Fibroblast of the aortic adventitia (primary cell): Measurements from ENCODE around the gene SYF2. TPM values are rescaled to one million over a fixed set of nuclear protein-coding genes. Genes with fewer than 3 reads are reported as not detected.

Experiments used
- DNase-seq: peaks from one replicate; pipeline ENCODE4 v3.0.0-alpha.2; 2010; ENCODE audit warnings: low read depth
- H3K4me3 ChIP-seq: 2 replicates; pipeline ENCODE4 v1.5.1; 2011; ENCODE audit warnings: low read depth, mild to moderate bottlenecking, control low read depth, low read length, moderate library complexity
- total RNA-seq: library from RNA; depleted of rRNA; stranded (reverse); fragments of >200 nt; gene quantifications from 2 replicates; pipeline ENCODE4 v1.2.3, GENCODE V29; 2012; ENCODE audit warnings: low replicate concordance
- TF ChIP-seq, protein P1 (sequence below): IDR thresholded peaks from 2 replicates; pipeline ENCODE4 v1.5.1; 2011; ENCODE audit warnings: mild to moderate bottlenecking, low read length, control low read depth, inconsistent platforms; ENCODE audit not compliant: insufficient read depth

SYF2 gene
- total RNA-seq, 1 donor = 44.7 TPM

DNA sequence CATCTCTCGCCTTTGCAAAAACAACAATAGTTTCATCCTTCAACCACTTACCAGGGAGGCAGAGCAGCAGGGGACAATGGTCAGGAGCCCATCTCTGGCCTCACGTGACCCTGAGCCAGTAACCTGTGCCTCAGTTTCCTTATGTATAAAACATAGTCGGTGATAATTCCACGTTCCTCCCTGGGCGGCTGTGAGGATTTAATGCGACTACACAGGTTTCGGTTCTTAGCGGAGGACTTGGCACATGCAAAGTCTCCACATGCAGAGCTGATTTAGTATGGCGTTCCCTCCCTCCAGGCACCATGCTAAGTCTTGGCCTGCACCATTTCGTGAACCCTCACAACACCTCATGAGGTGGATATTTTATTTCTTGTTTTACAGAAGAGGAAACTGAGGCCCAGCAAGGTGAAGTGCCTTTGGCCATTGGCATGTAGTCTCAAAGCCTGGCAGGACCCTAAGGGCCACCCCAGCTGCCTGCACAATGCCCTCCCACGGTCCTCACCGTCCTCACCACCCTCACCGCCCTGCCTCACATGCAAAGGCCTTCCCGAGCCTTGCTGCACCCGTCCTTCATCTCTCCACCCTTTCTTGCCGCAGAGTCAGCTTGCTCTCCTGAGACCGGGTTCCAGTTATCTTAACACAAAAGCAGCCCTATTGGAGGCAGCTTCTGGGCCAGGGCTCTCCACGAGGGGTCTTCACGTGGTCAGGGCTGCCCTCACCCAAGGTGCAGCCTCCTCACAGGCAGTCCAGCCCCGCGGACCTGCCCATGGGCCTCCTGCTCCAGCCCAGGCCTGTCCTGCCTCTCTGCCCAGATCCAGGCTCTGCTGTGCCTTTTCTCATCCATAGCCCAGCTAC, 48.9 kb downstream of the SYF2 start:
- TF ChIP-seq, protein P1, sequence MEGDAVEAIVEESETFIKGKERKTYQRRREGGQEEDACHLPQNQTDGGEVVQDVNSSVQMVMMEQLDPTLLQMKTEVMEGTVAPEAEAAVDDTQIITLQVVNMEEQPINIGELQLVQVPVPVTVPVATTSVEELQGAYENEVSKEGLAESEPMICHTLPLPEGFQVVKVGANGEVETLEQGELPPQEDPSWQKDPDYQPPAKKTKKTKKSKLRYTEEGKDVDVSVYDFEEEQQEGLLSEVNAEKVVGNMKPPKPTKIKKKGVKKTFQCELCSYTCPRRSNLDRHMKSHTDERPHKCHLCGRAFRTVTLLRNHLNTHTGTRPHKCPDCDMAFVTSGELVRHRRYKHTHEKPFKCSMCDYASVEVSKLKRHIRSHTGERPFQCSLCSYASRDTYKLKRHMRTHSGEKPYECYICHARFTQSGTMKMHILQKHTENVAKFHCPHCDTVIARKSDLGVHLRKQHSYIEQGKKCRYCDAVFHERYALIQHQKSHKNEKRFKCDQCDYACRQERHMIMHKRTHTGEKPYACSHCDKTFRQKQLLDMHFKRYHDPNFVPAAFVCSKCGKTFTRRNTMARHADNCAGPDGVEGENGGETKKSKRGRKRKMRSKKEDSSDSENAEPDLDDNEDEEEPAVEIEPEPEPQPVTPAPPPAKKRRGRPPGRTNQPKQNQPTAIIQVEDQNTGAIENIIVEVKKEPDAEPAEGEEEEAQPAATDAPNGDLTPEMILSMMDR = no peak
- DNase-seq = no peak
- no peak overlapping the region for H3K4me3 ChIP-seq

GRCh38 chr1:25182629-25183028, 49.7 kb downstream of the SYF2 start:
- DNase-seq = no peak
- H3K4me3 ChIP-seq = no peak overlapping the region
- TF ChIP-seq, protein P1 = no peak

GRCh38 chr1:25180996-25181395, 51.3 kb downstream of the SYF2 start:
- TF ChIP-seq, protein P1 = no peak
- H3K4me3 ChIP-seq = no peak overlapping the region
- no peak for DNase-seq

- TF ChIP-seq, protein P1 = no peak
- no peak overlapping the region for H3K4me3 ChIP-seq
- DNase-seq = no peak
These were observed 53.3 kb downstream of the SYF2 start for GRCh38 chr1:25178917-25179561.

DNA sequence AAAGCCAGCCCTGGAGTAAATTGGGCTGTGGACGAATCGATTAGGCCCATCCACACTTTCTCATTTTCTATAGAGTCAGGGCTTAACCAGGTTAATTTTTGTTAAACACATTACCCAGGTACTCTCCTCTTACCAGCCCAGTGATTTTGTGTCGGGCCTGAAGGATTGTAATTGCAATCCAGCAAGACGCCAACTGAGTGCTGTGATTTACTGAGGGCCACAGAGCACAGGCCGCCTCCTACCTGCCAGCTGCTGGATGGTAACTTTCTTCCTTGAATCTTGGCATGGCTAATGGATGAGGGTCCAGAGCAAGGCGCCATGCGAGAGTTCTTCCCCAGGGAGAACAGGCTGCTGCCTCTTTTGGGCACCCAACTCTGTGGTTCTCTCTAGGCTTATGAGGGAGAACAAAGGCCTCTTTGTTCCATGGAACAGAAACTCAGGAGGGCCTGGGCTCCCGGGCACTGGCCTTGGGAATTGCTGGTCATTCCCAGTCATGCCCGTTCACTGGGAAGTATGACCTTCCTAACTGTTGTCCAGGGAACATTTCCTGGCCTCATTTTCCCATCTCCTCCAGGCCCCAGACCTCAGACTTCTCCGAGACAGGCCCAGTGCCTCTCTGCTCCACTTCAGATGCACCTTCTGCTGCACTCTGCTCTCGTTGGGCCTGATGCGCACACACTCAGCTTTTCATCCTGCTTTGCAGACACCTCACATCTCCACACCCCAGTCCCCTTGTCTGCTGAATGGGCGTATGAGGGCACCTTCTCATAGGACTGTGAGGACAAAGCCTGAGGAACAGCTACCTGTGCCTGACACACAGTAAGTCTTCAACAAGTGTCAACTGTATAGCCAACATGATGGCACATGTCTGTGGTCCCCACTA, 57.3 kb downstream of the SYF2 start:
- no peak overlapping the region for H3K4me3 ChIP-seq
- TF ChIP-seq, protein P1 = no peak
- DNase-seq = no peak

GRCh38 chr1:25174363-25174729, 58.0 kb downstream of the SYF2 start:
- no peak for DNase-seq
- TF ChIP-seq, protein P1 = no peak
- H3K4me3 ChIP-seq = no peak overlapping the region
